NCI-H748 (cell line): Measurements from ENCODE around the gene ABHD15.
A peak's percentile ranks its signal among the peaks of the same experiment; 100 is the strongest.

ENCODE experiments used
- DNase-seq: peaks from one replicate; lab custom pipeline; 2025; ENCODE audit not compliant: unreplicated experiment; lab: John Stamatoyannopoulos, UW

Gene ABHD15

GRCh38 chr17:29583324-29584248 lies 16.7 kb upstream of the ABHD15 start:
- DNase-seq = no peak

DNA sequence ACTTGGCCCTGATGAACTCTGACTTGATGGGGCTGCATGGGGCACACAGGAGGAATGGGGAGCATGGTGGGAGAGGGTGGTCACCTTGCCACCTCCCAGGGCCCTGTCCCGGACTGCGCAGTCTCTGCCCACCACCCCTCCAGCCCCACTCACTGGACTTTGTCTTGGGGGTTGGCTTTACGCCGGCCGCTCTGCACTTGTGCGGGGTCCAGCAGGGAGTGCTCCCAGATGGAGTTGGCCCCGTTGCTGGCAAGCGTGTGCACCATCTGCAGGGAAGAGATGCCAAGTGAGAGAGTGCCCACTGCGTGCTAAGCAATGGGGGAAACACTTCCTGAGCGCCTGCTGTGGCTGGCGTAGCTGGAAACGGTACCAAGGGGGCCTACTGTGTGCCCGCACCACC lies 15.9 kb upstream of the ABHD15 start:
- DNase-seq = no peak

DNA sequence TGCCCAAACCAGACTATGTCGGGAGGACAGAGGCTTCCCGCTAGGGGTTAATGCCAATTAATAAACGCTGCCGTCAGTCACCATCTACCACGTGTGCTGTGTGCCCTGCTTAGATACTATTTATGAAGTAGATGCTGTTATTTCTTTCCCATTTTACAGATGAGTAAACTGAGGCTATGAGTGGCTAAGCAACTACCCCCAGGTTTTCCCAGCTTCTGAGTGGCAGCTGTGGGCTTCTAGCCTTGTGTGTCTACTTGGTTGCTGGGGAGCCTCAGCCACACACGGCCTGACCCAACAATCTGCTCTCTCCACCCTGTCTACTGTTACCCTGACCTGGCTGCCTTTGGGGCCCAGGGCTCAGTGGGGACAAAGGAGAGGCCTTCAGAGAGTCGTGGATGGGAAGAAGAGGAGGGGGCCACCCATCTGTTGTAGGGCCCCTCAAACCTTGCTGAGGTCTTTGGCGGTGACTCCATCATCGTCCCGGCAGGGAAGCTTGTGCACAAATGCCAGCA lies 15.5 kb upstream of the ABHD15 start:
- DNase-seq = no peak

DNA sequence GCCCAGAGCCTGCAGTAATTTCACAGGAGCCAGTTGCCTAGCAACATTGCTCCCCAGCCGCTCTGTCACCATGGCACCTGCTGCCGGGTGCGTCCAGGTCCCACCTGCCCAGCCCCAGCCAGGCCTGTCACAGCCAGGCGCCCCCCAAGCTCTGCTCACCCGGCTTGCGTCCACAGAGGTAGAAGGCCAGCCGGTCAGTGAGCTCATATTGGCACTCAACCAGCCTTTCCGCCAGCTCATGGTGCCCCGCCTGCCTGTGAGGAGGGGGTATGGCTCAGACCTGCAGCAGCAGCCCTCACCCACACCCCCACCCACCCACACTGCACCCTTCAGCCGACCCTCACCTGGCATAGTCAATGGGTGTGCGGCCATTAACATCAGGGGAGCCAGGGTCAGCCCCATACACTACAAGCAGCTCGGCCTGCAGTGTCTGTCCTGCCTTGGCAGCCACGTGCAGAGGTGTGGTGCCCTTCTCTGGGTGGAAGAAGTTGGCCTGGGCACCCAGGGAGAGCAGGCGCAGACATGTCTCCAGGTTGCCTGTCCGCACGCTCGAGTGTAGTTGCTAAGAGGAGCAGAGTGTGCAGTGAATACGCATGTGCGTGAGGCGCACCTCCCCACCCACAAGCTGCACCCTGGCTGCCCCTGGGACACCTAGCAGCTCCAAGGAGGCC lies 14.9 kb upstream of the ABHD15 start:
- DNase-seq = peak; percentile 85

DNA sequence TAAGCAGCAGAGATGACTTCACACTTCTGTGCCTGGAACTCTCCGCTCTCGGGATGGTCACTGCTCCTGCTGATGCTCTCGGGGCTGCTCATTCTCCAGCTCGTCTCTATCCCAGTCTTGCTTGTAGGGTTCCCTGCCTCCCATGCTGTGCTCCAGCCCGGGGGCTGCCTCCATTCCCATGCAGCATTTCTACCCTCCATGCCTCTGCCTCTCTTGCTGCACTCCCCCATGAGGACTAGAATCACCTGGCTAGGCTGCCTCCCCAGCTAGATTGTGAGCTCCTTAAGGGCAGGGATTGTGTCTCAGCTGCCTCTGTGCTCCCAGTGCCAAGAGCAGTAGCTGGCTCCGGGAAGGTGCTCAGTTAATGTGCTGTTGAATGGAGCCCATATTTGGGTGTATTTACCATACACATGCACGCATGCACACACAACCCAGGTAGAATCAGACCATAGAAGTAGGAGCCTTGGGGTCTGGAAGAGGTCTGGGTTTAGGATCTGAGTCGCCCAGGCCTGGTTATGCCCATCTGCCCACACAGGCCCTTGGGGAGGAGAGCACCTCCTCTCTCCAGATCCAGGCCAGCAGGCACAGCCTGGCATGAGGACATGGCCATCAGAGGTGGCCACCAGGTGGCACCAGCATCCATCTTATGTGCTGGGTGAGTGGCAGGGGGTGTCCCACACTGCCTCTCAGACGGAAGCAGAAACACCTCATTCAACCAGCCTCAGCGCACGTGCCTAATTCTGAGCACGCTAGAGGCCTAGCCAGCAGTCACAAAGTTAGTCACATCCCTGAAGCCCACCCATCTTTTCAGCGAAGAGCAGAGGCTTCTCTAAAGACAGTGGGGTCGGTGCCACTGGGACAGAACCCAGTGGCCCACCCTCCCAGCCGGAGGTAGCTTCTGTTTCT lies 13.3 kb upstream of the ABHD15 start:
- DNase-seq = peak; percentile 83

- DNase-seq = no peak
Observed at GRCh38 chr17:29578626-29579485, 12.0 kb upstream of the ABHD15 start.

DNA sequence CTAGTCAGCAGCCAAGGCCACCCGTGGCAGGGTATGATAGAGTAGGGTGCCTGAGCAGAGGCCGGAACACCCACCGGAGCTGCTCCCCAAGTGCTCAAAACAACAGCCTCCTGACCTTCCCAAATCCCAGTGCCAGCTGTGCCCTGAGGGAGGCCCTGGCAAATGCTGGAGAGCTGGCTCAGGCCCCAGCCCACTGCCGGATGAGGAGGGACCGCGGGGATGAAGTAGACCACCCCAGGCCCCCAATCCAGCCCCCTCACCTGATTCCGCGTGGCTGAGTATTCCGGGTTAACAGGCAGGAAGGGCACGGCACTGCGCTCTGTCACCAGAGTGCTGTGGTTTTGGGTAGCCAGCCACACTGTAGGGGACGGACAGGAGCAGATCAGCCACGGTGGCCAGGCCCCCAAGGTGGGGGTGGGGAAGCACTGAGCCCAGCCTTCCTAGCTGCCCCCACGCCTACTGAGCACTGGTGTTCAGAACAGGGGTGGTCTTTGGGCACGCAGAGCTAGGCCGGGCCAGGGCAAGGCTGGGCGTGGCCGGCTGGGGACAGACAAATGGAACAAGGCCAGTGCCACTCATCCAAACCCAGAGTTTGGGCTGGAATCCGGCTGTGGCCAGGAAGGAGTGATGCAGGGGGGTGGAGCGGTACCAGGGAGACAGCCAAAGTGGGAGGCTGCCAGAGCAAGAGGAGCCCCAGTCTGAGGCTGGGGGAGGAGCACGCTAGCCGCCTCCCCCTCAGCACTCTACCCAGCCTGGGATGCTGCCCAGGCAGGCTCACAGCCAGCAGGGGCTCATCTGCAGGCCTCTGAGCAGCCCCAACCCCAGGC lies 10.8 kb upstream of the ABHD15 start:
- no peak for DNase-seq

DNA sequence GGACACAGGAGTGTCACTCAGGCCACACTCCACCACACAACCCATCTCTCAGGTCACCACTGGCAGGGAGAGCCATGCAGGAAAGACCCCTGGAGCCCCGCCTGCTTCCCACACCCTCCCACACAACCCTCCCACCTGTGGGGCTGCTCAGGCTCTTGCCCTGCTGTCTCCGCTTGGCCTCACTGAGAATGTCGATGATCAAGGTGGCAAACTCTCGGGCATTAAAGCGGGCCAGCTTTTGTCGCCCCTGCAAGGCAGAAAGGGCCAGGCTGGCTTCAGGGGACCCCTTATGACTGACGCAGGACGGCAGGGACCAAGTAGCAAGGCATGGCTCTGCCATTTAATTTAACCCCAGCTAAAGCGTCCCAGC lies 10.1 kb upstream of the ABHD15 start:
- no peak for DNase-seq

GRCh38 chr17:29576214-29577000 lies 9.6 kb upstream of the ABHD15 start:
- no peak for DNase-seq

- no peak for DNase-seq
Observed at GRCh38 chr17:29575511-29576213, 8.8 kb upstream of the ABHD15 start.

DNA sequence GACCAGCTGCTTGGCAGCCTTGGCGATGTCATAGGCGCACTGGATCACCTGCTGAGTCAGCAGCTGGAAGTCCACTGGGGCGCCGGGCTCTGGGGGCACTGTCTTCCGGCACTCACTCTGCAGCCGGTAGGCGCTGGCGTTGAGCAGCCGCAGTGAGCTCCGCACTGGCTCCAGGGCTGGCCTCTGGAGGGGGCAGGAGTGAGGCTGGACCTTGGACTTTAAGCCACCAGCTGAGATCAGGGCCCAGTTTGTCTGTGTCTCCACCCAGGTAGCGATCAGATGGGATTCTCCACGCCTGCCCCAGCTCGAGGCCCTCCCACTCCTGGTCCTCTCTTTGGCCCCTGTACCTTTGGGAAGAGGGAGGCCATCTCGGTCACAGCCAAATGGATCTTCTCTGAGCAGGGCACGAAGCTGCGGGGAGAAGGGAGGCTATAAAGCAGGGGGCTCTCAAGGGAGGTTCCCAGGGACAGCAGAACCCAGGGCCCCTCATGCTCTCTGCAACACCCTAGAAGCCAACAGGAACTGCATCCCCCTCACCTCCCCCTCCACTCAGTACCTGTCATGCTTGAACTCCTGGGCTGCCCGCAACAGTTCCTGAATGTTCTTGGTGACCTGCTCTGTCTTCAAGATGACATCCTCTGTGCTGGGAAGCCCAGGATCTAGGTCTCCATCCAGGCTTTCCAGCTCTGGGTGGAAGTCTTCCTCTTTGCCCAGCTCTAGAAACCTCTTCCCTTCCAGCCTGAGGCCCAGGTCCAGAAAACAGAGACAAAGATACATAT lies 8.1 kb upstream of the ABHD15 start:
- no peak for DNase-seq

GRCh38 chr17:29573871-29574731 lies 7.3 kb upstream of the ABHD15 start:
- DNase-seq = no peak

DNA sequence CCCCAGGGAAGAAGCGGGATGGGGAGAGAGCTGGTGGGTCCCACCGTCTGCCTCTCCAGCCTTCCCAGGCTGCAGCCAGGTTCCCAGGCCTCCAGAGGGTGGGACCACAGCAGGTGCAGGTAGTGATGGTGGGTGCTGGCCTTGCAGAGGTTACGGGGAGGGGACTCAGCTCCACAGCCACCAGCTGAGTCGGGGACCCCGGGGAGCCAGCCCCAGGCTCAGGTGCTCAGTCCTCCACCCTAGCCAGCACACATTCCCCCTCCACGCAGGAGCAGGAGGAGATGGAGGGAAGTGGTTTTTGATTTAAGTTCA lies 6.7 kb upstream of the ABHD15 start:
- DNase-seq = no peak

- no peak for DNase-seq
Observed at GRCh38 chr17:29572691-29573557, 6.1 kb upstream of the ABHD15 start.

DNA sequence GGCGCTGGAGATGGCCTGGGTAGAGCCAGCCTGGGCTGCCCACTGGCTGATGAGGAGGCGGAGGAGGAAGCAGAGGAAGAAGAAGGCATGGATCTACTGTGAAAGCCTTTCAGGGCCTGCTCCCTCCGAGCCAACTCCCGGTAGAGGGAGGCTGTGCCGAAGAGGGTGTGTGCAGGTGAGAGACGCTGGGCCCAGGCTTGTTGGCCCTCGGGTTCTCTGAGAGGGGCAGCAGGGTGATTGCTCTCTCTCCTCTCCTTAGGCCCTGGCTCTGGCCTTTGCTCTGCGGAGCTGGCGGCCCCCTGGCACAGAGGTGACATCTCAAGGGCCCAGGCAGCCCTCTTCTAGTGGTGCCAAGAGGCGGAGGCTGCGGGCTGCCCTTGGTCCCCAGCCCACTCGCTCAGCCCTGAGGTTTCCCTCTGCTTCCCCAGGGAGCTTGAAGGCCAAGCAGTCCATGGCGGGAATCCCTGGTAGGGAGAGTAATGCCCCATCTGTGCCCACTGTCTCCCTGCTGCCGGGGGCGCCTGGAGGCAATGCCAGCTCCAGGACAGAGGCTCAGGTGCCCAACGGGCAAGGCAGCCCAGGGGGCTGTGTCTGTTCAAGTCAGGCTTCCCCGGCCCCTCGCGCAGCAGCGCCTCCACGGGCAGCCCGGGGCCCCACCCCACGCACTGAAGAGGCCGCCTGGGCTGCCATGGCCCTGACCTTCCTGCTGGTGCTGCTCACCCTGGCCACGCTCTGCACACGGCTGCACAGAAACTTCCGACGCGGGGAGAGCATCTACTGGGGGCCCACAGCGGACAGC lies 5.2 kb upstream of the ABHD15 start:
- no peak for DNase-seq
